C4-2B (cell line): ENCODE data around the gene PARVG.

Source experiments
- CTCF ChIP-seq: fragments of 450-650 bp; conservative IDR thresholded peaks from 2 replicates; pipeline ENCODE4 v1.5.1; 2017; ENCODE audit warnings: mild to moderate bottlenecking
- ZFX ChIP-seq: fragments of 450-650 bp; IDR thresholded peaks from 2 replicates; pipeline ENCODE4 v1.6.1; 2017

GRCh38 chr22:44229331-44229730, 48.6 kb downstream of the PARVG start:
- no peak for TF ChIP-seq CTCF
- no peak for TF ChIP-seq ZFX
